ENCODE results near the gene THAP3.
"Not testable (repeated sequence)": the region's sequence is repeated elsewhere in the genome, so short reads cannot be mapped to it uniquely, and the experiment has no call there.

THAP3 gene

GRCh38 chr1:6591222-6591621 lies 33.4 kb upstream of the THAP3 start:
- DNase-seq: no peak

- DNase-seq: no peak
Measured at GRCh38 chr1:6591644-6592043, 33.0 kb upstream of the THAP3 start.

GRCh38 chr1:6592441-6592840 lies 32.2 kb upstream of the THAP3 start:
- DNase-seq: no peak

- no peak for DNase-seq
Measured at GRCh38 chr1:6592865-6593593, 31.6 kb upstream of the THAP3 start.

DNA sequence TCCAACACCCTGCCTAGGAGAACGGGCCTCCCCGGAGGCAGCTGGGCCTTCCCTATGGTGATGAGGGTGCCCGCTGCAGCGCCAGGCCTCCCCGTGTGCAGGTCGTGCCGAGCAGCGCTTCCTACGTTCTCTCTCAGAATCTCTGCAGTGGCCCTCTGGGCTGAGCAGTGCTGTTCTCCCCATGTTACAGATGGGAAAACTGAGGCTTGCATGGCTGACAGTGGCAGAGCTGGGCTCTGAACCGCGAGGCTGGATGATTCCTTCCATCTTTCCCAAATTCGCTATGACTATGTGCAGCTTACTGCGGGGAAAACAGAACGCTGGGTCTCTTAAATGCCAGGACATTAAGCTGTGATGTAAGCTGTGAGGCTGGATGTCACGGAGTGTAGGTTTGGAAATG lies 30.9 kb upstream of the THAP3 start:
- DNase-seq: no peak

GRCh38 chr1:6594977-6595740 lies 29.5 kb upstream of the THAP3 start:
- no peak for DNase-seq

- DNase-seq: no peak
Measured at GRCh38 chr1:6596351-6596750, 28.3 kb upstream of the THAP3 start.

- no peak for DNase-seq
Measured at GRCh38 chr1:6596886-6597776, 27.5 kb upstream of the THAP3 start.

DNA sequence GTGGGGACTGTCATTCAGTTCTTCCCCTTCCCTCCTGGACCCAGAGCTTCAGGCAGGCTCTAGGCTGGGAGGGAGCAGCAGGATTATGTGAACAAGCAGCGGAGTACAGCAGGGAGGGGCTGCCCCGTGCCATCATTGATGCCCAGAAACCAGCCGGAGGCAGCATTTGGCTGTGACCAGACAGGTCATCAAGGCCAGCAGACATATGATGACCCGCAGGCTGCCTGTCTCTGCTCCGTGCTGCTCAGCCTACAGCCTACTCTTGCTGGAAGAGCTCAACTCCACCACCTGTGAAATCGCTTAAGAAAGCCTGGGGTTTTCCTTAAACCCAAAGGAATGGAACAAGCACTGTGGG lies 26.9 kb upstream of the THAP3 start:
- no peak for DNase-seq

DNA sequence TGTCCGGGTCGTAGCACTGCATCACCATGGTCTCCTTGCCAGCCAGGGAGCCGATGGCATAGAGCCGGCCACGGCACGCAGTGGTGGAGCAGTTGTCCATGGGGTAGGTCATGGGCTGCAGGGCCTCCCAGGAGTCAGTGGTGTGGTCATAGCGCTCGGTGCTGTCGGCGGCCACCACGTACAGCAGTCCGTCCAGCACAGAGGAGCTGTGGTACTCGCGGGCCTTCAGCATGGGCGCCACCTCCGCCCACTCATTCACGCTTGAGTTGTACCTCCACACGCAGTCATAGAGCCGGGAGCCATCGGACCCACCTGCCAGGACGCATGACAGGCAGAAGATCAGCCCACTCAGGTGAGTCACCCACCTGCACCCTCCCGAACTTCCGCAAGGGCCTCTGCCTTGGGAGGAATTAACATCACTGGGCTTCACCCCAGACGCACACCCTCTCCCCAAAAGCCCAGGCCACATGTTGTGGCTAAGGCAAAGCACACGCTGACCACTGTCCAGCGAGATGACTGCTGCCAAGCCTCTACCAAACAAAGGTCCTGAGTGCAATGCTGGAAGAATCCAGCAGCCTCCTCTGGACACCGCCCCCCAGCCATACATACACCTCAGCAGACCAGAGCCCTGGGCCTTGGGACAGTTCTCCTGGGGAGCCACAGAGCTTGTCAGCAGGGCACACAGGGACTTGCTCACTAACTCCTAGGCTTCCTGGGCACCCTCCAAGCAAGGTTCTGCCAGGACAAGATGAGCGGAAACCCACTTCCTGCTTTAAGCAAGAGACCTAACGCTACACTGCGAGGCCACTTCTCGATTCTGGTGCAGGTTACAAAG lies 25.3 kb upstream of the THAP3 start:
- DNase-seq: peak; percentile 42

DNA sequence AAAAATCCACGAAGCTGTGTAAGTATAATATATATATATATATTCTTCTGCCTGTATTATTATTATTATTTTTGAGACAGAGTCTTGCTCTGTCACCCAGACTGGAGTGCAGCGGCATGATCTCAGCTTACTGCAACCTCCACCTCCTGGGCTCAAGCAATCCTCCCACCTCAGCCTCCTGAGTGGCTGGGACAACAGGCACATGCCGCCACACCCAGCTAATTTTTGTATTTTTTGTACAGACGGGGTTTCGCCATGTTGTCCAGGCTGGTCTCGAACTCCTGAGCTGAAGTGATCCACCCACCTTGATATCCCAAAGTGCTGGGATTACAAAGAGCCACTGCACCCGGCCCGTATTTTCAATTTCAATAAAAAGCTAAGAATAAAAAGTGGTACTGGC lies 24.7 kb upstream of the THAP3 start:
- DNase-seq: not testable (repeated sequence)

- DNase-seq: no peak
Measured at GRCh38 chr1:6600410-6601048, 24.1 kb upstream of the THAP3 start.

- peak; percentile 68 for DNase-seq
Measured at GRCh38 chr1:6601049-6601922, 23.4 kb upstream of the THAP3 start.

DNA sequence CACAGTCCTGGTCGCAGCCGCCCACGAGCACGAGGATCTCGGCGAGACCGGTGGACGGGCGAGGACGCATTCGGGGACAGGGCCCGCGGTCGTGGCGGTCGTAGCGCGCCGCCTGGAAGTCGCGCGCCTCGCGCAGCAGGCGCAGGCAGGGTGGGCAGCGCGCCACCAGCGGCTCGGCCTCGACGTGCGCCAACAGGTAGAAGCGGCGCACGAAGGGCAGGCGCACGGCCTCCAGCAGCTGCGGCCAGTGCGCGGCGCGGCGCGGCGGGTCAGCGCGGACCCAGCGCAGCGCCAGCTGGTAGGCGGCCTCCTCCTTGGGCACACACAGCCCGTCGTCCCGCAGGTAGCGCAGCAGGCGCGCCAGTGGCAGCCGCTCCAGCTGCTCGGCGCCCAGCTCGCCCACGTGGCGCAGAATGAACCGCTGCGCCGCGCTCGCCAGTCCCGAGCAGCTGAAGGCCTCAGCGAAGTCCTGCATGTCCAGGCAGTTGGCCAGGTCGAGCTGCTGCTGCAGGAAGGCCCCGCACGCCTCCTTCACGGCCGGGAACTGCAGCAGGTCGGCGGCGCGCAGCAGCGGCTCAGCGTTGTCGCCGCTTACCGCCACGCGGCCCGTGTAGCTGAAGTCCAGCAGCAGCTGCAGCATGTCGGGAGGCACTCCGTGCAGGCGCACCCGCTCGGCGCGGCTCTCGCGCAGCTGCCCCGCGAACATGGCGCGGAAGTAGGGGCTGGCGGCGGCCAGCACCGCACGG lies 22.6 kb upstream of the THAP3 start:
- no peak for DNase-seq

GRCh38 chr1:6602669-6603237 lies 21.9 kb upstream of the THAP3 start, which contains the start of gene KLHL21:
Gene KLHL21, minus strand, starts transcription at chr1:6602869. Its CDS starts 52 bp downstream, at chr1:6602817.
- peak; percentile 76 for DNase-seq

DNA sequence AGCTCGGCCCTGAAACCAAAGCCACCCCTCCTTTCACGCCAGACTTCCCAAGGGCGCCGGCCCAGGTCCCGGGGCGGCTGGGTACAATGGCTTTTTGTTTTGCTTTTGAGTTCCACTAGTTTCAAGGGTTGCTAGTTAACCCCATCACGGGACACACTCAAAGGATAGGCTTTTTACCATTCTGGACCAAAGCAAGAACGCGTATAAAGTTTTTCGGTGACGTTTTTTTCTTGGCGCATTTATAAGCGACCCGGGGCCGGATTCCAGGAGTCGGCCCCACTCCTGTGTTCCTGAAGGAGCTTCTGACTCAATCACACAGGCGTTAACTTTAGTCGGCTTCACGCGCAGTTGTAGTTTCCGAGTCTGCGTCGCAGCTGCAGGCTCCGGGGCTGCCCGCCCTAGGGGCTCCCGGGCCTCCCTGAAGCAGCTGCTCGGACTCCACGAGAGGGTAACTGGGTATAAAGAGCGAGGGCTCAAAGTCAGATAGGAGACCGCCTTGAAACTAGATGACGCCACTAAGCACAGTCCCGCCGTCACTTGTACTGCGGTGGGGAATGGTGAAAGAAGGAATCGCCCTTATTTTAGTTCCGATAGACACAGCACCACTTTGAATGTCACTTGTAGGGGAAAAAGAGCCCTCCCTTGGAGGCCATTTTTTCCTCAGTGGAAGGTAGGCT lies 21.3 kb upstream of the THAP3 start:
- peak; percentile 33 for DNase-seq

GRCh38 chr1:6603915-6604558 lies 20.6 kb upstream of the THAP3 start:
- DNase-seq: no peak

GRCh38 chr1:6612641-6613360 lies 11.9 kb upstream of the THAP3 start:
- DNase-seq: peak; percentile 12
